Fibroblast of pulmonary artery (primary cell): Measurements from ENCODE around the gene ISYNA1.
A peak's percentile ranks its signal among the peaks of the same experiment; 100 is the strongest.
"Not testable (repeated sequence)": the region's sequence is repeated elsewhere in the genome, so short reads cannot be mapped to it uniquely, and the experiment has no call there.

Source experiments
- DNase-seq: peaks from one replicate; pipeline ENCODE4 v3.0.0-alpha.2; 2010; ENCODE audit warnings: low read depth
- H3K4me3 ChIP-seq: replicated peaks from 2 replicates; pipeline ENCODE4 v1.5.1; 2011; ENCODE audit warnings: low read depth, mild to moderate bottlenecking, control low read depth, low read length, moderate library complexity
- CTCF ChIP-seq: IDR thresholded peaks from 2 replicates; pipeline ENCODE4 v1.5.1; 2011; ENCODE audit warnings: mild to moderate bottlenecking, control low read depth, low read length, inconsistent platforms; ENCODE audit errors: missing control alignments

Gene ISYNA1

DNA sequence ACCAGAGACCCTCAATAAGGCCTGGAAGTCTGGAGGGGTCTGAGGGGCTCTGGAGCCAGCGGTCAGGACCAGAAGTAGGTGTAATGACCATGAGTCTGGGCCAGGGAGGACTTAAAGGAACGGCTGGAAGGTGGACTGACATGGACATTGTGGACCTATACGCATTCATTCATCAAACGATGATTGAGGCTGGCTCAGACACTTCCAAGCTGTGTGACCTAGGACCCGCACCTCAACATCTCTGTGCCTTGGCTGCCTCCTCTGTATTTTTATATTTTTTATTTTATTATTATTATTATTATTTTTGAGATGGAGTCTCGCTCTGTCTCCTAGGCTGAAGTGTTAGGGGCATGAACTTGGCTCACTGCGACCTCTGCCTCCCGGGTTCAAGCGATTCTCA, 31.2 kb downstream of the ISYNA1 start:
- H3K4me3 ChIP-seq: no peak overlapping the region
- DNase-seq: no peak
- TF ChIP-seq CTCF: no peak

GRCh38 chr19:18405754-18406153, 32.2 kb downstream of the ISYNA1 start:
- not testable (repeated sequence) for DNase-seq, H3K4me3 ChIP-seq

- not testable (repeated sequence) for DNase-seq
Measured at GRCh38 chr19:18402455-18403248, 35.3 kb downstream of the ISYNA1 start.

GRCh38 chr19:18401580-18402112, 36.3 kb downstream of the ISYNA1 start:
- peak; percentile 71 for DNase-seq
- no peak overlapping the region for H3K4me3 ChIP-seq
- peak; percentile 53 for TF ChIP-seq CTCF

More at GRCh38 chr19:18402455-18403248, 35.3 kb downstream of the ISYNA1 start:
- not testable (repeated sequence) for H3K4me3 ChIP-seq

DNA sequence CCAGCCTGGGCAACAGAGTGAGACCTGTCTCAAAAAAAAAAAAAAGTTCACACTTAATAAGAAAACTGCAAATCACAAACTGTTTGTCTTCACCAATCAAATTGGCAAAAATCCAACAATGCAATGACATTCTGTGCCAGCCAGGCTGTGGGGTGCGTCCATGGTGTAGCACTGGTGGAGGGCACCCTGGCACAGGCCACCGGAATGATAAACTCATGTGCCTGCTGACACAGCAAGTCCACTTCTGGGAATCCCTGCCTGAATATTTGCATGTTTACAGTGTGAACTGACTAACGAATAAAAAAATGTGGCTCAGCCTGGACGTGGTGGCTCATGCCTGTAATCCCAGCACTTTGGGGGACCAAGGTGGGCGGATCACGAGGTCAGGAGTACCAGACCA, 38.9 kb downstream of the ISYNA1 start:
- DNase-seq: no peak
- H3K4me3 ChIP-seq: no peak overlapping the region
- TF ChIP-seq CTCF: no peak

DNA sequence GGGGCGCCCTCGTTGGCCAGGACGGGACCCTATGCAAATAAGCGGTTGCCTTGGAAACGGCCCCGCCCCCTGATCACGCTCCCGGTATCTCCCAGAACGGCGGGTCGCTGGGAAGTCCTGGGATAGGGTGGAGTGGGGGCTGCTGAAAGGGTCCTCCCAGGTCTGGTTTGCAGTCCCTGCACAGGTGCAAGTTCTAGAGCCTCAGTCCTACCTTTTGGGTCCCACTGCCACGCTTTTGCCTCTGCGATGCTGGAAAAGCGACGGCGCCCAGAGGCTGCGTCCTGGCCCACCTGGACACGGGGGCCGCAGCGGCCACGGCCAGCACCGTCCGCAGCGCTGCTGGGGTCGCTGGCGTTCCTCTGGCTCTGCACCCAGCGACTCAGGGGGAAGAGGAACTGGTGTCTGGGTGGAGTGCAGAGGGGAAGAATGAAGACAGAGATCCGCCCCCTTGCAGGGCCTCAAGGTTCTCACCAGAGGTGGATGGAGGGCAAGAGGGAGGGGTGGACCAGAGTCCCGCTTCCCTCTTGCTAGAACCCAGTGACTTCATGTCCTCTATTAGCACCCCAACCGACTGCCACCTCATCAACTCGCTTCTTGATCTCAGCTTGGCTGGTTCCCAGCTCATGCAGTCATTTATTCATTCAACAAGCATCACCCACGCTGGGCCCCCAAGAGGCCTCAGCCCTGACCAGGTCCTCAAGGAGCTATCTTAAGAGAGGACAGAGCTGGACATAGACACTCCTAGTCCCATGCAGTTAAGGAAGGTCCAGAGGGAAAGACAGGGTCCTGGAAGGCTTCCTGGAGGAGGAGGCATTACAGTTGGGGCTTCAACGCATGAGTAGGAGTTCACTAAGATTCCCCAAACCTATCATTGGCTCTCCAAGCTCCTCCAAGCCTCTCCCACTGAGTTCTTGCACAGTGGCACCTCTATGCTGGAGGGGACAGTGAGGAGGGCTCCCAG, 40.4 kb downstream of the ISYNA1 start, which contains the start of gene LRRC25:
LRRC25 (minus strand) TSS at position 381 of the 961 bp plus-strand sequence. CDS start 659 bp downstream, outside the sequence.
- DNase-seq: no peak
- no peak within 1 kb of the TSS for H3K4me3 ChIP-seq
- no peak for TF ChIP-seq CTCF

GRCh38 chr19:18396471-18397241, 41.3 kb downstream of the ISYNA1 start:
- DNase-seq: no peak
- TF ChIP-seq CTCF: no peak
- no peak overlapping the region for H3K4me3 ChIP-seq
